A673 (cell line): Measurements from ENCODE around the gene TCERG1L.

Experiments
- EZH2 ChIP-seq: fragments of 200-600 bp; sonication (generic); IDR thresholded peaks from 2 replicates; pipeline ENCODE4 v1.6.1; 2017; ENCODE audit warnings: borderline replicate concordance, low read depth, mild to moderate bottlenecking, mixed read lengths, antibody characterized with exemption, low read length; ENCODE audit not compliant: poor library complexity, severe bottlenecking
- TF ChIP-seq, protein P1 (sequence below): fragments of 300-800, 200-600 bp; sonication (generic); conservative IDR thresholded peaks from 2 replicates; pipeline ENCODE4 v1.5.1; 2017; ENCODE audit warnings: low read depth, mild to moderate bottlenecking, antibody characterized with exemption, low read length, moderate library complexity, mixed read lengths

DNA sequence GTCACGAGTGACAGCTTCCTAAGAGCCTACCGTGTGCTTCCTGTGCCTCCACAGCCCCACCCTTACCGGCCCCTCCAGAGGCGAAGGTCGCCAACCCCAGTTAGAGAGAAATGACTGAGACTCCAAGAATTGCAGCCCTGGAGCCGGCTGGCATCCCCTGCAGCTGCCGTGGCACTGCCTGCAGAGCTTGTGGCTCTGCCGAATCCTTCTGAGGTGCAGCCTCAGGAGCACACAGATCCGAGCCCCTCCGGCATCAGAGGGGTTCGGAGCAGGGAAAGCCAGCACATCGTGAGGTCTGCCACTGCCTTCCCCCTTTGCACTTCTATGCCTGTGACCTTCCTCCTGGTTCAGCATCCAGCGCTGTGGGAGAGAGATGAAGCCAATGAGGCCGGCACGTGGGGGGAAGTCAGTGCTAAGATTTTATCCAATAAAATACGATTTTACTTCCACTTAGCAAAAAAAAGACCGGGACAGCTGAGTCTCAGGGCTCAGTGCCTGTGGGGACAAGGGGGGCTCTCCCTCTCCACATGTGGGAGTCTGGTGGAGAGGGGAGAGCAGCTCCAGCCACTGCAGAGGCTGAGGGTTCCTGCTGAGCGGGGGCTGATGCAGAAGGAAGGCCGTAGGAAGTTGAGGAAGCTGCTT lies 80.1 kb downstream of the TCERG1L start:
- TF ChIP-seq, protein P1, sequence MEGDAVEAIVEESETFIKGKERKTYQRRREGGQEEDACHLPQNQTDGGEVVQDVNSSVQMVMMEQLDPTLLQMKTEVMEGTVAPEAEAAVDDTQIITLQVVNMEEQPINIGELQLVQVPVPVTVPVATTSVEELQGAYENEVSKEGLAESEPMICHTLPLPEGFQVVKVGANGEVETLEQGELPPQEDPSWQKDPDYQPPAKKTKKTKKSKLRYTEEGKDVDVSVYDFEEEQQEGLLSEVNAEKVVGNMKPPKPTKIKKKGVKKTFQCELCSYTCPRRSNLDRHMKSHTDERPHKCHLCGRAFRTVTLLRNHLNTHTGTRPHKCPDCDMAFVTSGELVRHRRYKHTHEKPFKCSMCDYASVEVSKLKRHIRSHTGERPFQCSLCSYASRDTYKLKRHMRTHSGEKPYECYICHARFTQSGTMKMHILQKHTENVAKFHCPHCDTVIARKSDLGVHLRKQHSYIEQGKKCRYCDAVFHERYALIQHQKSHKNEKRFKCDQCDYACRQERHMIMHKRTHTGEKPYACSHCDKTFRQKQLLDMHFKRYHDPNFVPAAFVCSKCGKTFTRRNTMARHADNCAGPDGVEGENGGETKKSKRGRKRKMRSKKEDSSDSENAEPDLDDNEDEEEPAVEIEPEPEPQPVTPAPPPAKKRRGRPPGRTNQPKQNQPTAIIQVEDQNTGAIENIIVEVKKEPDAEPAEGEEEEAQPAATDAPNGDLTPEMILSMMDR: no peak
- TF ChIP-seq EZH2: no peak
